Measurements from ENCODE around the gene CDK14.

DNA sequence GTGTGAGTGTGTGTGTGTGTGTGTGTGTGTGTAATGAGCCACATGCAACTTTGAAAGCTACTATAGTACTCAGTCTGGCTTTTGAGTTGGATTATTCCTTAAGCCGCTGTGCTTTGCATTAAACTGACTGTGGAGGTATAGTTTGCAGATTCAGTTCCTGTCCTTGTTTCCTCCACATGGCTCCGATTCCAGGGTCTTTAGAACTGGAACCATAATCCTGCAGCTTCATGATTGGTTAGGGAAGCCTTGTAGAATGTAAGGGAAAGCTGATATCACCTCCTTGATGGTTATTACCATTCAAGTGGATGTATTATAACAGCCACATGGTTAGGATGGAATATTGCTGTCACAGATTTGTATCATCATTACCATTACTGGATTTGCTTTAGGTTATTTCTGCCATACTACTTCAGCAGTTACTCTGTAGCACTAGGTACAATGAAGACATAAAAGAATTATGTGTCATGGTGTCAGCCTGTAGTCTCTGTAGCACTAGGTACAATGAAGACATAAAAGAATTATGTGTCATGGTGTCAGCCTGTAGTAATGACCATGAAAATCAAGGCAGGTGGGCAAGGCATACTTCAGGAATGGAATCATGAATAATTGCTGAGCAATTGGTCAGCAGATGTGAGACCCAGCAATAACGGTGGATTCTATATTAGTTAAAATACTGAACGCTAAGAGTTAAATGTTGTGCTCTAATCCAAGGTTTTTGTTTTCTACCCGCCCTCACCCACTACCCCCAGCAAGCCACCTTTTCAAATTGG lies 393.1 kb downstream of the CDK14 start:
- TF ChIP-seq, protein P1, sequence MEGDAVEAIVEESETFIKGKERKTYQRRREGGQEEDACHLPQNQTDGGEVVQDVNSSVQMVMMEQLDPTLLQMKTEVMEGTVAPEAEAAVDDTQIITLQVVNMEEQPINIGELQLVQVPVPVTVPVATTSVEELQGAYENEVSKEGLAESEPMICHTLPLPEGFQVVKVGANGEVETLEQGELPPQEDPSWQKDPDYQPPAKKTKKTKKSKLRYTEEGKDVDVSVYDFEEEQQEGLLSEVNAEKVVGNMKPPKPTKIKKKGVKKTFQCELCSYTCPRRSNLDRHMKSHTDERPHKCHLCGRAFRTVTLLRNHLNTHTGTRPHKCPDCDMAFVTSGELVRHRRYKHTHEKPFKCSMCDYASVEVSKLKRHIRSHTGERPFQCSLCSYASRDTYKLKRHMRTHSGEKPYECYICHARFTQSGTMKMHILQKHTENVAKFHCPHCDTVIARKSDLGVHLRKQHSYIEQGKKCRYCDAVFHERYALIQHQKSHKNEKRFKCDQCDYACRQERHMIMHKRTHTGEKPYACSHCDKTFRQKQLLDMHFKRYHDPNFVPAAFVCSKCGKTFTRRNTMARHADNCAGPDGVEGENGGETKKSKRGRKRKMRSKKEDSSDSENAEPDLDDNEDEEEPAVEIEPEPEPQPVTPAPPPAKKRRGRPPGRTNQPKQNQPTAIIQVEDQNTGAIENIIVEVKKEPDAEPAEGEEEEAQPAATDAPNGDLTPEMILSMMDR (IDR thresholded peaks at IDR 0.05): no peak
- no peak for TF ChIP-seq EZH2 (IDR thresholded peaks at IDR 0.05; ENCODE audit: borderline replicate concordance, insufficient read depth, low read depth, low read length, poor library complexity, severe bottlenecking)
